K562 (cell line): ENCODE data around the gene KDM2B.

Source experiments
- EP300 ChIP-seq: IDR thresholded peaks from 2 replicates; pipeline ENCODE4 v1.6.1; 2012; ENCODE audit warnings: low read length, improper control_type of control experiment
- ZNF57 ChIP-seq: fragments of 450-650 bp; formaldehyde crosslinking; IDR thresholded peaks from 2 replicates; pipeline ENCODE4 v1.4.0; 2020; ENCODE audit warnings: mild to moderate bottlenecking, moderate library complexity
- TF ChIP-seq, protein P1 (sequence below), 3 experiments: IDR thresholded peaks in 2 of 3; conservative IDR thresholded peaks in 1 of 3; 2 replicates each; pipeline ENCODE4 v1.5.1; 2011 to 2012; ENCODE audit warnings: low read length in 3 of 3, mild to moderate bottlenecking in 3 of 3, control low read depth in 2 of 3, improper control_type of control experiment in 1 of 3, inconsistent platforms in 1 of 3, low read depth in 1 of 3, mixed read lengths in 1 of 3, moderate library complexity in 1 of 3; ENCODE audit not compliant: insufficient read depth in 2 of 3
- TF ChIP-seq, protein P2 (sequence below): fragments of 250-450 bp; sonication (Bioruptor Pico); IDR thresholded peaks from 2 replicates; pipeline ENCODE4 v1.4.0; 2020; ENCODE audit warnings: mild to moderate bottlenecking, moderate library complexity, borderline replicate concordance
- TF ChIP-seq, protein P3 (sequence below), 2 experiments: fragments of 450-650 bp in 1 of 2; sonication (generic) in 1 of 2; formaldehyde crosslinking; conservative IDR thresholded peaks; 2 replicates each; pipeline versions ENCODE4 v1.4.0 to v1.8.1; 2020 to 2022; ENCODE audit warnings: mild to moderate bottlenecking in 1 of 2, missing genetic modification reagents in 1 of 2

DNA sequence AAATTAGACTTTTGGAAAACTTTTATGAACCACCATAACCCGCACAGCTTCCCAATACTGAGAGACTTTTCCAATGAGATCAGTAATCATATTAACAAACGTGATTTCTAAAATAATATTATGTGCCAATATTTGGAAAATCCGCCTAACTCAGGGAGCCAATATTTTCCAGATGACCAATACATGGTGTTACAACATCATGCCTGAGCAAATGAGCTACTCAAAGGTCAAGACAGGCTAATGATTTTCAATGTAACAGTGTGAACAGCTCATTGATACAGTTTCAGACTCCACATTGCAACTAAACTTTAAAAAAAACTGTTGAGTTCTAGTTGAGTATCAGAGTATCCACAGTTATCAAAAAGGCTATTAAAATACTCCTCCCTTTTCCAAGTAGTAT is 134.1 kb downstream of the KDM2B start:
- TF ChIP-seq, protein P1, sequence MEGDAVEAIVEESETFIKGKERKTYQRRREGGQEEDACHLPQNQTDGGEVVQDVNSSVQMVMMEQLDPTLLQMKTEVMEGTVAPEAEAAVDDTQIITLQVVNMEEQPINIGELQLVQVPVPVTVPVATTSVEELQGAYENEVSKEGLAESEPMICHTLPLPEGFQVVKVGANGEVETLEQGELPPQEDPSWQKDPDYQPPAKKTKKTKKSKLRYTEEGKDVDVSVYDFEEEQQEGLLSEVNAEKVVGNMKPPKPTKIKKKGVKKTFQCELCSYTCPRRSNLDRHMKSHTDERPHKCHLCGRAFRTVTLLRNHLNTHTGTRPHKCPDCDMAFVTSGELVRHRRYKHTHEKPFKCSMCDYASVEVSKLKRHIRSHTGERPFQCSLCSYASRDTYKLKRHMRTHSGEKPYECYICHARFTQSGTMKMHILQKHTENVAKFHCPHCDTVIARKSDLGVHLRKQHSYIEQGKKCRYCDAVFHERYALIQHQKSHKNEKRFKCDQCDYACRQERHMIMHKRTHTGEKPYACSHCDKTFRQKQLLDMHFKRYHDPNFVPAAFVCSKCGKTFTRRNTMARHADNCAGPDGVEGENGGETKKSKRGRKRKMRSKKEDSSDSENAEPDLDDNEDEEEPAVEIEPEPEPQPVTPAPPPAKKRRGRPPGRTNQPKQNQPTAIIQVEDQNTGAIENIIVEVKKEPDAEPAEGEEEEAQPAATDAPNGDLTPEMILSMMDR (IDR thresholded peaks at IDR 0.05 in 2 of 3, conservative IDR thresholded peaks at IDR 0.05 in 1 of 3; ENCODE audit: insufficient read depth in 2 of 3, low read depth in 1 of 3, low read length in 3 of 3) = no peak
- TF ChIP-seq, protein P2, sequence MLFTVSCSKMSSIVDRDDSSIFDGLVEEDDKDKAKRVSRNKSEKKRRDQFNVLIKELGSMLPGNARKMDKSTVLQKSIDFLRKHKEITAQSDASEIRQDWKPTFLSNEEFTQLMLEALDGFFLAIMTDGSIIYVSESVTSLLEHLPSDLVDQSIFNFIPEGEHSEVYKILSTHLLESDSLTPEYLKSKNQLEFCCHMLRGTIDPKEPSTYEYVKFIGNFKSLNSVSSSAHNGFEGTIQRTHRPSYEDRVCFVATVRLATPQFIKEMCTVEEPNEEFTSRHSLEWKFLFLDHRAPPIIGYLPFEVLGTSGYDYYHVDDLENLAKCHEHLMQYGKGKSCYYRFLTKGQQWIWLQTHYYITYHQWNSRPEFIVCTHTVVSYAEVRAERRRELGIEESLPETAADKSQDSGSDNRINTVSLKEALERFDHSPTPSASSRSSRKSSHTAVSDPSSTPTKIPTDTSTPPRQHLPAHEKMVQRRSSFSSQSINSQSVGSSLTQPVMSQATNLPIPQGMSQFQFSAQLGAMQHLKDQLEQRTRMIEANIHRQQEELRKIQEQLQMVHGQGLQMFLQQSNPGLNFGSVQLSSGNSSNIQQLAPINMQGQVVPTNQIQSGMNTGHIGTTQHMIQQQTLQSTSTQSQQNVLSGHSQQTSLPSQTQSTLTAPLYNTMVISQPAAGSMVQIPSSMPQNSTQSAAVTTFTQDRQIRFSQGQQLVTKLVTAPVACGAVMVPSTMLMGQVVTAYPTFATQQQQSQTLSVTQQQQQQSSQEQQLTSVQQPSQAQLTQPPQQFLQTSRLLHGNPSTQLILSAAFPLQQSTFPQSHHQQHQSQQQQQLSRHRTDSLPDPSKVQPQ (CRISPR knock-in tag) = no peak
- TF ChIP-seq ZNF57 (CRISPR knock-in tag) (no peak), EP300 (no peak)
- TF ChIP-seq, protein P3, sequence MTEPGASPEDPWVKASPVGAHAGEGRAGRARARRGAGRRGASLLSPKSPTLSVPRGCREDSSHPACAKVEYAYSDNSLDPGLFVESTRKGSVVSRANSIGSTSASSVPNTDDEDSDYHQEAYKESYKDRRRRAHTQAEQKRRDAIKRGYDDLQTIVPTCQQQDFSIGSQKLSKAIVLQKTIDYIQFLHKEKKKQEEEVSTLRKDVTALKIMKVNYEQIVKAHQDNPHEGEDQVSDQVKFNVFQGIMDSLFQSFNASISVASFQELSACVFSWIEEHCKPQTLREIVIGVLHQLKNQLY (CRISPR knock-in tag; conservative IDR thresholded peaks at IDR 0.05) = no peak
